IMR-90 (cell line): Measurements from ENCODE around the gene CLEC4M. TPM values are rescaled to one million over a fixed set of nuclear protein-coding genes. Genes with fewer than 3 reads are reported as not detected.

ENCODE experiments used
- ATAC-seq: fragments of 200-7000 bp; cut with Tn5 transposase; 2 replicates; pipeline ENCODE4 v1.9.1; 2020; ENCODE audit warnings: low read depth, mild to moderate bottlenecking, moderate library complexity
- BruUV-seq: library from RNA; stranded (reverse); fragments of 400-500 nt; replicated peaks from 2 replicates; lab custom pipeline; 2021; lab: Mats Ljungman, UMichigan
- CTCF ChIA-PET: fragments of 300-600 bp; formaldehyde crosslinking; extraction: SDS; loops from one replicate; lab custom pipeline; 2021; ENCODE audit warnings: antibody characterized with exemption; lab: Yijun Ruan, JAX
- POLR2A ChIA-PET: fragments of 300-600 bp; sonication (Branson Sonifier 250); formaldehyde crosslinking; loops from one replicate; lab custom pipeline; 2022; ENCODE audit warnings: antibody characterized with exemption; ENCODE audit not compliant: unreplicated experiment; lab: Charles Lee
- DNase-seq: peaks from one replicate; pipeline ENCODE4 v3.0.0; 2013
- H2AFZ ChIP-seq: replicated peaks from 2 replicates; pipeline ENCODE3; 2013; ENCODE audit warnings: low read length, mild to moderate bottlenecking; ENCODE audit not compliant: poor library complexity
- H2AK5ac ChIP-seq: 2 replicates; pipeline ENCODE4 v1.6.1; 2013; ENCODE audit warnings: low read depth, low read length, inconsistent platforms
- H2AK9ac ChIP-seq: replicated peaks from 2 replicates; pipeline ENCODE3; 2013; ENCODE audit warnings: mild to moderate bottlenecking, low read depth, low read length, moderate library complexity; ENCODE audit not compliant: poor library complexity
- H2BK120ac ChIP-seq: 2 replicates; pipeline ENCODE4 v1.6.1; 2013; ENCODE audit warnings: low read depth, low read length, inconsistent platforms
- H2BK15ac ChIP-seq: 3 replicates; pipeline ENCODE4 v1.6.1; 2013; ENCODE audit warnings: low read depth, low read length, inconsistent platforms
- H2BK20ac ChIP-seq: 2 replicates; pipeline ENCODE4 v1.6.1; 2013; ENCODE audit warnings: low read depth, mild to moderate bottlenecking, inconsistent platforms, low read length, moderate library complexity
- H2BK5ac ChIP-seq: 2 replicates; pipeline ENCODE4 v1.6.1; 2013; ENCODE audit warnings: mild to moderate bottlenecking, low read depth, low read length, inconsistent platforms; ENCODE audit not compliant: poor library complexity, severe bottlenecking
- H3K14ac ChIP-seq: replicated peaks from 2 replicates; pipeline ENCODE4 v1.6.1; 2013; ENCODE audit warnings: low read depth, low read length, inconsistent platforms
- H3K18ac ChIP-seq: 2 replicates; pipeline ENCODE4 v1.6.1; 2013; ENCODE audit warnings: low read depth, low read length, control low read depth
- H3K23ac ChIP-seq: 2 replicates; pipeline ENCODE4 v1.6.1; 2013; ENCODE audit warnings: low read depth, low read length, inconsistent platforms
- H3K27ac ChIP-seq: 2 replicates; pipeline ENCODE4 v1.5.1; 2013; ENCODE audit warnings: mild to moderate bottlenecking, control low read depth, low read length; ENCODE audit not compliant: insufficient read depth
- H3K27me3 ChIP-seq: 2 replicates; pipeline ENCODE4 v1.6.1; 2013; ENCODE audit warnings: low read length; ENCODE audit not compliant: control insufficient read depth, insufficient read depth
- H3K36me3 ChIP-seq: 2 replicates; pipeline ENCODE4 v1.6.1; 2013; ENCODE audit warnings: low read length, mixed read lengths; ENCODE audit not compliant: control insufficient read depth, insufficient read depth
- H3K4ac ChIP-seq: 2 replicates; pipeline ENCODE4 v1.6.1; 2013; ENCODE audit warnings: low read depth, low read length, inconsistent platforms
- H3K4me1 ChIP-seq: 2 replicates; pipeline ENCODE4 v1.6.1; 2013; ENCODE audit warnings: low read length, mixed read lengths; ENCODE audit not compliant: control insufficient read depth, insufficient read depth
- H3K4me2 ChIP-seq: 2 replicates; pipeline ENCODE4 v1.6.1; 2013; ENCODE audit warnings: low read depth, mild to moderate bottlenecking, control low read depth, low read length, moderate library complexity
- H3K4me3 ChIP-seq: 2 replicates; pipeline ENCODE4 v1.5.1; 2013; ENCODE audit warnings: low read depth, mild to moderate bottlenecking, control low read depth, low read length, moderate library complexity; ENCODE audit not compliant: insufficient read depth
- H3K56ac ChIP-seq: 2 replicates; pipeline ENCODE4 v1.6.1; 2013; ENCODE audit warnings: low read length, inconsistent platforms; ENCODE audit not compliant: insufficient read depth; ENCODE audit errors: extremely low read depth
- H3K79me1 ChIP-seq, 2 experiments: 2 replicates each; pipeline ENCODE4 v1.6.1; 2013; ENCODE audit warnings: low read length in 2 of 2, inconsistent platforms in 1 of 2, low read depth in 1 of 2
- H3K9ac ChIP-seq: 2 replicates; pipeline ENCODE4 v1.6.1; 2013; ENCODE audit warnings: low read depth, low read length, control low read depth
- H3K9me1 ChIP-seq: 2 replicates; pipeline ENCODE4 v1.6.1; 2013; ENCODE audit warnings: low read length, inconsistent platforms; ENCODE audit not compliant: insufficient read depth
- H3K9me3 ChIP-seq: 2 replicates; pipeline ENCODE4 v1.6.1; 2013; ENCODE audit warnings: low read length; ENCODE audit not compliant: control insufficient read depth, insufficient read depth
- H4K20me1 ChIP-seq: 2 replicates; pipeline ENCODE4 v1.6.1; 2013; ENCODE audit warnings: low read length, inconsistent platforms; ENCODE audit not compliant: insufficient read depth
- H4K5ac ChIP-seq: 2 replicates; pipeline ENCODE4 v1.6.1; 2013; ENCODE audit warnings: mild to moderate bottlenecking, low read depth, low read length, control low read depth
- H4K8ac ChIP-seq, 2 experiments: 2 replicates each; pipeline ENCODE4 v1.6.1; 2013; ENCODE audit warnings: low read depth in 2 of 2, low read length in 2 of 2, control low read depth in 1 of 2, inconsistent platforms in 1 of 2
- H4K91ac ChIP-seq: 2 replicates; pipeline ENCODE4 v1.6.1; 2013; ENCODE audit warnings: low read depth, low read length, inconsistent platforms; ENCODE audit not compliant: insufficient read depth
- BHLHE40 ChIP-seq: fragments of 150-350 bp; IDR thresholded peaks from 2 replicates; pipeline ENCODE4 v1.6.1; 2016; ENCODE audit warnings: mild to moderate bottlenecking, low read depth, low read length
- CEBPB ChIP-seq: IDR thresholded peaks from 2 replicates; pipeline ENCODE4 v1.6.1; 2012; ENCODE audit warnings: low read depth, low read length, improper control_type of control experiment
- CHD1 ChIP-seq: IDR thresholded peaks from 2 replicates; pipeline ENCODE4 v1.6.1; 2012; ENCODE audit warnings: low read depth, low read length, improper control_type of control experiment
- MXI1 ChIP-seq: IDR thresholded peaks from 2 replicates; pipeline ENCODE4 v1.6.1; 2012; ENCODE audit warnings: low read depth, mild to moderate bottlenecking, low read length, moderate library complexity, borderline replicate concordance
- POLR2A ChIP-seq: IDR thresholded peaks from 2 replicates; pipeline ENCODE4 v1.6.1; 2012; ENCODE audit warnings: mild to moderate bottlenecking, low read depth, low read length
- RAD21 ChIP-seq: IDR thresholded peaks from 2 replicates; pipeline ENCODE4 v1.6.1; 2012; ENCODE audit warnings: low read length, improper control_type of control experiment
- RCOR1 ChIP-seq: IDR thresholded peaks from 2 replicates; pipeline ENCODE4 v1.6.1; 2012; ENCODE audit warnings: mild to moderate bottlenecking, low read length, improper control_type of control experiment; ENCODE audit not compliant: insufficient replicate concordance
- RFX5 ChIP-seq: IDR thresholded peaks from 2 replicates; pipeline ENCODE4 v1.8.0; 2012; ENCODE audit warnings: low read depth, mild to moderate bottlenecking, low read length, moderate library complexity
- SMC3 ChIP-seq: fragments of 150-350 bp; IDR thresholded peaks from 2 replicates; pipeline ENCODE4 v1.6.1; 2016; ENCODE audit warnings: low read depth, mild to moderate bottlenecking, antibody characterized with exemption, low read length, moderate library complexity
- WGBS, 2 experiments: methylation state at CpG; one replicate each; pipeline versions ENCODE4 v1.1.5 to v1.1.7; 2013; ENCODE audit warnings: missing lambda C conversion rate in 2 of 2; ENCODE audit not compliant: insufficient read length in 1 of 2; ENCODE audit errors: extremely low coverage in 2 of 2; 5-methylcytosine and 5-hydroxymethylcytosine counted together
- dilution Hi-C: fragments of 300-500 bp; cut with HindIII; formaldehyde crosslinking; loops from one replicate; pipeline ENCODE4 v1.14.3; 2018; ENCODE audit warnings: low sequenced_read_pairs; ENCODE audit not compliant: unreplicated experiment
- in situ Hi-C: fragments of 300-500 bp; cut with MboI; formaldehyde crosslinking; loops from 3 replicates; pipeline ENCODE4 v1.14.3; 2019; ENCODE audit warnings: low sequenced_read_pairs, inconsistent platforms, mixed read lengths
- intact Hi-C: fragments of 100-400 bp; cut with micrococcal nuclease; formaldehyde crosslinking; loops from 2 replicates; pipeline ENCODE4 v1.10.0; 2022
- polyA plus RNA-seq, 3 experiments: library from polyadenylated mRNA; depleted of rRNA; stranded (reverse); fragments of >200 nt; gene quantifications; 2 replicates each; pipeline ENCODE4 v1.2.3, GENCODE V29; 2012; ENCODE audit warnings: low replicate concordance in 1 of 3
- total RNA-seq: library from RNA; depleted of rRNA; stranded (reverse); fragments of >200 nt; gene quantifications from 2 replicates; pipeline ENCODE4 v1.2.3, GENCODE V29; 2012
- TF ChIP-seq, protein P1 (sequence below): fragments of 150-350 bp; IDR thresholded peaks from 2 replicates; pipeline ENCODE4 v1.6.1; 2017; ENCODE audit warnings: mild to moderate bottlenecking, antibody characterized with exemption, low read length, low read depth
- TF ChIP-seq, protein P2 (sequence below): conservative IDR thresholded peaks from 2 replicates; pipeline ENCODE4 v1.5.1; 2012; ENCODE audit warnings: mild to moderate bottlenecking, low read depth, low read length, improper control_type of control experiment
- TF ChIP-seq, protein P3 (sequence below): fragments of 150-350 bp; IDR thresholded peaks from 2 replicates; pipeline ENCODE4 v1.6.1; 2016; ENCODE audit warnings: low read depth, mild to moderate bottlenecking, low read length, moderate library complexity, borderline replicate concordance

CLEC4M gene
- total and polyA plus RNA-seq, 2 of the 4 experiments (the other 2 are of a cell fraction) = not detected

DNA sequence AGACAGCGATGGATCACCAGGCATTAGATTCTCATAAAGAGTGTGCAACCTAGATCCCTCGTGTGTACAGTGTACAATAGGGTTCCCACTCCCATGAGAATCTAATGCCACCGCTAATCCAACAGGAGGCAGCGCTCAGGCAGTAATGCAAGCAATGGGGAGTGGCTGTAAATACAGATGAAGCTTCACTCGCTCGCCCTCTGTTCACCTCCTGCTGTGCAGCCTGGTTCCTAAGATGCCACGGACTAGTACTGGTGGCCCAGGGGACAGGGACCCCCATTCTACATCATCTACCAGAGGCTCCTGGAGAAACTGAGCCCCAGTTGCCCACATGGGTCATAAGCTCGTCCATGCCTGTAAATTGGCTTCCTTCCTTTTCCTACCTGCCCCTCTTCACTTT lies 8.0 kb downstream of the CLEC4M start:
- ATAC-seq (no peak), DNase-seq (no peak)
- intact Hi-C loops (no loop called here), in situ Hi-C loops (no loop called here), dilution Hi-C loops (no loop called here)
- Histone ChIP-seq H3K4me1 (no peaks in the 10 kb centered on the region), H4K20me1 (no peaks in the 10 kb centered on the region), H3K4ac (no peak overlapping the region), H3K23ac (no peak overlapping the region), H3K9ac (no peak overlapping the region), H4K5ac (no peak overlapping the region), H2AK9ac (no peak overlapping the region), H4K8ac (no peak overlapping the region), H3K9me1 (no peaks in the 10 kb centered on the region), H2BK20ac (no peak overlapping the region), H3K4me2 (no peak overlapping the region), H3K79me1 (no peaks in the 10 kb centered on the region), H3K14ac (no peak overlapping the region), H3K27me3 (peaks cover 13% of the 10 kb centered on the region), H3K4me3 (no peak overlapping the region), H2AFZ (no peak overlapping the region), H3K9me3 (no peaks in the 10 kb centered on the region), H3K56ac (no peak overlapping the region), H3K27ac (no peak overlapping the region), H3K18ac (no peak overlapping the region), H3K36me3 (no peaks in the 10 kb centered on the region), H2BK15ac (no peak overlapping the region), H4K91ac (no peak overlapping the region), H2AK5ac (no peak overlapping the region), H2BK5ac (no peak overlapping the region), H2BK120ac (no peak overlapping the region)
- no peak for TF ChIP-seq SMC3
- TF ChIP-seq CHD1 = no peak
- no peak for TF ChIP-seq RCOR1
- TF ChIP-seq, protein P1, sequence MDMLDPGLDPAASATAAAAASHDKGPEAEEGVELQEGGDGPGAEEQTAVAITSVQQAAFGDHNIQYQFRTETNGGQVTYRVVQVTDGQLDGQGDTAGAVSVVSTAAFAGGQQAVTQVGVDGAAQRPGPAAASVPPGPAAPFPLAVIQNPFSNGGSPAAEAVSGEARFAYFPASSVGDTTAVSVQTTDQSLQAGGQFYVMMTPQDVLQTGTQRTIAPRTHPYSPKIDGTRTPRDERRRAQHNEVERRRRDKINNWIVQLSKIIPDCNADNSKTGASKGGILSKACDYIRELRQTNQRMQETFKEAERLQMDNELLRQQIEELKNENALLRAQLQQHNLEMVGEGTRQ = no peak
- TF ChIP-seq POLR2A = no peak
- TF ChIP-seq BHLHE40 = no peak
- no peak for TF ChIP-seq CEBPB
- TF ChIP-seq RFX5 = no peak
- TF ChIP-seq, protein P2, sequence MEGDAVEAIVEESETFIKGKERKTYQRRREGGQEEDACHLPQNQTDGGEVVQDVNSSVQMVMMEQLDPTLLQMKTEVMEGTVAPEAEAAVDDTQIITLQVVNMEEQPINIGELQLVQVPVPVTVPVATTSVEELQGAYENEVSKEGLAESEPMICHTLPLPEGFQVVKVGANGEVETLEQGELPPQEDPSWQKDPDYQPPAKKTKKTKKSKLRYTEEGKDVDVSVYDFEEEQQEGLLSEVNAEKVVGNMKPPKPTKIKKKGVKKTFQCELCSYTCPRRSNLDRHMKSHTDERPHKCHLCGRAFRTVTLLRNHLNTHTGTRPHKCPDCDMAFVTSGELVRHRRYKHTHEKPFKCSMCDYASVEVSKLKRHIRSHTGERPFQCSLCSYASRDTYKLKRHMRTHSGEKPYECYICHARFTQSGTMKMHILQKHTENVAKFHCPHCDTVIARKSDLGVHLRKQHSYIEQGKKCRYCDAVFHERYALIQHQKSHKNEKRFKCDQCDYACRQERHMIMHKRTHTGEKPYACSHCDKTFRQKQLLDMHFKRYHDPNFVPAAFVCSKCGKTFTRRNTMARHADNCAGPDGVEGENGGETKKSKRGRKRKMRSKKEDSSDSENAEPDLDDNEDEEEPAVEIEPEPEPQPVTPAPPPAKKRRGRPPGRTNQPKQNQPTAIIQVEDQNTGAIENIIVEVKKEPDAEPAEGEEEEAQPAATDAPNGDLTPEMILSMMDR = no peak
- no peak for TF ChIP-seq RAD21
- TF ChIP-seq MXI1 = no peak
- TF ChIP-seq, protein P3, sequence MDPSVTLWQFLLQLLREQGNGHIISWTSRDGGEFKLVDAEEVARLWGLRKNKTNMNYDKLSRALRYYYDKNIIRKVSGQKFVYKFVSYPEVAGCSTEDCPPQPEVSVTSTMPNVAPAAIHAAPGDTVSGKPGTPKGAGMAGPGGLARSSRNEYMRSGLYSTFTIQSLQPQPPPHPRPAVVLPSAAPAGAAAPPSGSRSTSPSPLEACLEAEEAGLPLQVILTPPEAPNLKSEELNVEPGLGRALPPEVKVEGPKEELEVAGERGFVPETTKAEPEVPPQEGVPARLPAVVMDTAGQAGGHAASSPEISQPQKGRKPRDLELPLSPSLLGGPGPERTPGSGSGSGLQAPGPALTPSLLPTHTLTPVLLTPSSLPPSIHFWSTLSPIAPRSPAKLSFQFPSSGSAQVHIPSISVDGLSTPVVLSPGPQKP = no peak
- ChIA-PET CTCF (no interaction called here), POLR2A (no interaction called here)
- WGBS, 2 experiments = 40% methylated on average over 3 of the region's 8 CpGs; no CpG with 5 or more reads in 1 of the 2 experiments
- BruUV-seq = no TSS peak
